Measurements from ENCODE around the gene WNT5B. TPM values are rescaled to one million over a fixed set of nuclear protein-coding genes. Genes with fewer than 3 reads are reported as not detected.

Gene WNT5B
- total RNA-seq, 2 donors from 2014 or later = 1.5 to 5.9 TPM

- DNase-seq = no peak
- no peaks in the 10 kb centered on the region for H3K9me3 ChIP-seq
- intact Hi-C loops (cut with DNase I) = no loop called here
- no peak for TF ChIP-seq CTCF (IDR thresholded peaks at IDR 0.05)
- H3K36me3 ChIP-seq = no peaks in the 10 kb centered on the region
- no peaks in the 10 kb centered on the region for H3K27me3 ChIP-seq
- no peak overlapping the region for H3K4me3 ChIP-seq
- H3K9ac ChIP-seq (ENCODE audit: low read depth in 2 of 2, low read length in 2 of 2) = no peak overlapping the region
- H3K27ac ChIP-seq = peak overlapping the region; percentile 29
- peaks cover 3% of the 10 kb centered on the region for H3K4me1 ChIP-seq
Measured at GRCh38 chr12:1665366-1665765, 36.3 kb downstream of the WNT5B start.

DNA sequence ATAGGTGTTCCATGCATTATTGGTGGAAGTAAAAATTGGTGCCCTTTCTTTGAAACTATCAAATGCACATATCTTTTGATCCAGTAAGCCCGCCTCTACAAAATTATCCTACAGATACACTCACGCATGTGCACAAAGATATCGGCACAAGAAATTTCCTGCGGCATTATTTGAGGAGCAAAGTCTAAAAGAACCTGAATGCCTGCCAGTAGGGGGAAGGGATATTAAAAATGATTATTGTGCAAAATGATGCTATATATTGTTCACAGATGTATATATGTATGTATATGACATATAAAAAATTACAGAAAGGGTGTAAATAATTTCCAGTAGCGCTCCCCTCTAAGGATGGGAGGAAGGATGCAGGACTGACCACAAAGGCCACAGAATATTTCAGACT is 37.2 kb downstream of the WNT5B start:
- H3K36me3 ChIP-seq = no peaks in the 10 kb centered on the region
- peak overlapping the region in 1 of 2 donors; percentile 60 for H3K9ac ChIP-seq (ENCODE audit: low read depth in 2 of 2, low read length in 2 of 2)
- H3K9me3 ChIP-seq = no peaks in the 10 kb centered on the region
- no peak for TF ChIP-seq CTCF (IDR thresholded peaks at IDR 0.05)
- intact Hi-C loops (cut with DNase I) = no loop called here
- H3K4me1 ChIP-seq = peaks cover 3% of the 10 kb centered on the region
- peak overlapping the region; percentile 87 for H3K27ac ChIP-seq
- H3K27me3 ChIP-seq = no peaks in the 10 kb centered on the region
- no peak for DNase-seq
- H3K4me3 ChIP-seq = no peak overlapping the region

DNA sequence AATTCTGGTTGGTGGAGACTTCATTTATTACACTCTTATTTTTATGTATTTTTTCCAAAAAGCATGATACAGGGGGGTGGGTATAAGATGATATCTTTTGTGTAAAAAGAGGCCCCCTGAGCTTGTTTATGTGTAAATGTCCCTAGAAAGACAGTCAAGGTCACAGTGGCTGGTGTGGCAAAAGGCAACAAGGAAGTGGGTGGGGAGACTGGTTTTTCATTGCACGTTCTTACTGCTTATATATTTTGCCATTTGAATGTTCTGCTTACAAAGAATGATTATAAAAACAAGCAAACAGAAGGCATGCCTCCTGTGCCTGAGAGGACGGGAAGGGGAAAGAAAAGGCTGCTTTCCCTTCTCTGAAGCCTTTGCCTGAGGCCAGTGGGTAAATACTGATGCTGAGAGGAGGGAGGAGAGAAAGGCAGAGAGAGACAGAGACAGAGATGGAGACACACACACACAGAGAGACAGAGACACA is 37.7 kb downstream of the WNT5B start:
- H3K9ac ChIP-seq (ENCODE audit: low read depth in 2 of 2, low read length in 2 of 2) = peak overlapping the region; percentile 12 to 60
- TF ChIP-seq CTCF (IDR thresholded peaks at IDR 0.05) = no peak
- H3K4me3 ChIP-seq = no peak overlapping the region
- intact Hi-C loops (cut with DNase I) = no loop called here
- no peaks in the 10 kb centered on the region for H3K36me3 ChIP-seq
- peak; percentile 73 for DNase-seq
- H3K9me3 ChIP-seq = no peaks in the 10 kb centered on the region
- no peaks in the 10 kb centered on the region for H3K27me3 ChIP-seq
- H3K27ac ChIP-seq = peak overlapping the region; percentile 87
- peaks cover 3% of the 10 kb centered on the region for H3K4me1 ChIP-seq

DNA sequence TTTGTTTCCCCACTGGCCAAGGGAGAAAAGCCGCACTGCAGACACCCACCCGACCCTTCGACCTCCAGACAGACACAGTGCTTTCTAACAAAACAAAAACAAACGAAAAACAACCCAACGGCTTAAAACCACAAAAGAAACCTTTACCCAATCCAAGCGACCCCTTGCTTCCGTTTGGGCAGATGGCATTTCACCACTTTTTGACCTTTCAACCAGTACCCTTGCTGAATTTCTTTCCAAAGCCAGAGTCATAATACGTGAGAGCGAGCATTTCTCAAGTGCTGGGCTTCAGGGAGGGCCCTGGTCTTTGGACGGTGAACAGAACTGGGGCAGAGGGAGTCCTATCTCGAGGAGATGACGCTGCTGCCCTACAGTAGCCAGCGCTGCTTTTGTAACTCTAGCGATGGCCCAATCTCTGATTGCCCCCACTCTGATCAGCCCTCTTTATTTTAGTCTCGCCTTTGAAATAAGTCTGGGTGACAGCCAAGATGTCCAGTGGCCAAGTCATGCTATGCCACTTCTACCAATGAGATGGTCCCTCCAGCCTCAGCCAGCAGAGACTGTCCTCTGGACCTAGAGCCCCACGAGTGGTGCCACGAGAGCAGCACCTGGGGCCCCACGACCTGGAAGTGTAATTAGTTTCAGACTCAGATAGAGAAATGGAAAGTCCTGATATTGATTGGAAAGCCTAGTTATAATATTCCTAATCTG is 40.0 kb downstream of the WNT5B start:
- intact Hi-C loops (cut with DNase I) = no loop called here
- peak overlapping the region; percentile 96 for H3K27ac ChIP-seq

More for the DNA sequence above, 40.0 kb downstream of the WNT5B start:
- no peak for DNase-seq
- Histone ChIP-seq H3K4me1 (peaks cover 3% of the 10 kb centered on the region), H3K36me3 (no peaks in the 10 kb centered on the region), H3K4me3 (no peak overlapping the region), H3K9ac (ENCODE audit: low read depth in 2 of 2, low read length in 2 of 2) (peak overlapping the region; percentile 27 to 56), H3K27me3 (no peaks in the 10 kb centered on the region), H3K9me3 (no peaks in the 10 kb centered on the region)
- no peak for TF ChIP-seq CTCF (IDR thresholded peaks at IDR 0.05)

Data from colonic mucosa (tissue), 4 donors.